Ovary (tissue), 9 donors: Measurements from ENCODE around the gene KRTAP9-2. TPM values are rescaled to one million over a fixed set of nuclear protein-coding genes. Genes with fewer than 3 reads are reported as not detected.
"Not testable (repeated sequence)": the region's sequence is repeated elsewhere in the genome, so short reads cannot be mapped to it uniquely, and the experiment has no call there.

Experiments
- DNase-seq, 5 donors: peaks; one replicate each; pipeline ENCODE4 v3.0.0-alpha.2; 2019 to 2020
- H3K27ac ChIP-seq, 2 donors: fragments of 200-600 bp; one replicate each; pipeline versions ENCODE4 v1.5.1 to v1.8.0; 2019 to 2022
- H3K27me3 ChIP-seq: fragments of 200-600 bp; one replicate; pipeline ENCODE4 v1.8.0; 2022
- H3K36me3 ChIP-seq: fragments of 200-600 bp; sonication (generic); one replicate; pipeline ENCODE4 v1.5.1; 2019
- H3K4me1 ChIP-seq: one replicate; pipeline ENCODE4 v1.8.1; 2013; ENCODE audit warnings: mild to moderate bottlenecking, moderate library complexity; ENCODE audit not compliant: insufficient read depth
- H3K4me3 ChIP-seq: fragments of 200-600 bp; sonication (generic); one replicate; pipeline ENCODE4 v1.5.1; 2017
- H3K9me3 ChIP-seq, 2 donors: fragments of 200-600 bp in 1 of 2; sonication (generic) in 1 of 2; one replicate each; pipeline versions ENCODE4 v1.5.1 to v1.8.1; 2013 to 2019; ENCODE audit warnings: mild to moderate bottlenecking in 1 of 2, moderate library complexity in 1 of 2
- EP300 ChIP-seq: sonication (generic); formaldehyde crosslinking; IDR thresholded peaks from one replicate; pipeline ENCODE4 v1.6.1; 2017; ENCODE audit warnings: antibody characterized with exemption
- POLR2A ChIP-seq: fragments of 450-650 bp; IDR thresholded peaks from one replicate; pipeline ENCODE4 v1.6.1; 2017; ENCODE audit warnings: antibody characterized with exemption, mild to moderate bottlenecking, moderate library complexity
- WGBS, 3 donors: extraction: QIAGEN DNeasy Blood & Tissue Kit in 1 of 3; methylation state at CpG; one replicate each; pipeline versions ENCODE4 v1.1.5 to v1.1.7; 2013 to 2017; 5-methylcytosine and 5-hydroxymethylcytosine counted together
- intact Hi-C, 4 donors: fragments of 100-400 bp; cut with DNase I; formaldehyde crosslinking; loops; one replicate each; pipeline versions ENCODE4 v1.11.0 to v1.15.1; 2022 to 2023
- polyA plus RNA-seq, 2 donors: library from polyadenylated mRNA; stranded (reverse); fragments of 200-250 nt in 1 of 2; fragments of 350-450 nt in 1 of 2; fragmentation: Illumina TruSeq in 1 of 2; extraction: RNeasy Lipid Tissue Mini Kit (QIAGEN cat#74804) in 1 of 2; gene quantifications; one replicate each; pipeline ENCODE4 v1.2.3, GENCODE V29; 2013 to 2014
- total RNA-seq, 7 donors: library from RNA; depleted of rRNA in 2 of 7; stranded (reverse); fragments of >200 nt in 2 of 7; fragmentation: NEBNext Ultra II Directional in 3 of 7; extraction: Animal tissue kit (Norgen Biotek cat#: 25700) in 3 of 7; gene quantifications; one replicate each; pipeline versions ENCODE4 v1.1.0 to v1.2.4, GENCODE V29; 2016 to 2023
- TF ChIP-seq, protein P1 (sequence below), 3 donors: fragments of 450-650 bp in 2 of 3; fragments of 200-600 bp in 1 of 3; IDR thresholded peaks; one replicate each; pipeline versions ENCODE4 v1.5.1 to v1.8.0; 2016 to 2022; ENCODE audit warnings: antibody characterized with exemption in 3 of 3, mild to moderate bottlenecking in 1 of 3
- donor health status: DM: no; HTN: no; CAD: no; lungs with moderate emphysema.
- donor health status: DM: no; HTN: no; CAD: no.
- donor health status: Bipolar disorder and iron deficiency.
- donor health status: DM: yes; HTN: yes; CAD: no.
- donor health status: DM: no; HTN: no; CAD: no.
- donor health status: DM: yes; HTN: yes; CAD: no.

KRTAP9-2 gene
- total and polyA plus RNA-seq, 9 donors, result not detected

- TF ChIP-seq POLR2A (no peak), EP300 (no peak)
- TF ChIP-seq, protein P1, sequence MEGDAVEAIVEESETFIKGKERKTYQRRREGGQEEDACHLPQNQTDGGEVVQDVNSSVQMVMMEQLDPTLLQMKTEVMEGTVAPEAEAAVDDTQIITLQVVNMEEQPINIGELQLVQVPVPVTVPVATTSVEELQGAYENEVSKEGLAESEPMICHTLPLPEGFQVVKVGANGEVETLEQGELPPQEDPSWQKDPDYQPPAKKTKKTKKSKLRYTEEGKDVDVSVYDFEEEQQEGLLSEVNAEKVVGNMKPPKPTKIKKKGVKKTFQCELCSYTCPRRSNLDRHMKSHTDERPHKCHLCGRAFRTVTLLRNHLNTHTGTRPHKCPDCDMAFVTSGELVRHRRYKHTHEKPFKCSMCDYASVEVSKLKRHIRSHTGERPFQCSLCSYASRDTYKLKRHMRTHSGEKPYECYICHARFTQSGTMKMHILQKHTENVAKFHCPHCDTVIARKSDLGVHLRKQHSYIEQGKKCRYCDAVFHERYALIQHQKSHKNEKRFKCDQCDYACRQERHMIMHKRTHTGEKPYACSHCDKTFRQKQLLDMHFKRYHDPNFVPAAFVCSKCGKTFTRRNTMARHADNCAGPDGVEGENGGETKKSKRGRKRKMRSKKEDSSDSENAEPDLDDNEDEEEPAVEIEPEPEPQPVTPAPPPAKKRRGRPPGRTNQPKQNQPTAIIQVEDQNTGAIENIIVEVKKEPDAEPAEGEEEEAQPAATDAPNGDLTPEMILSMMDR (IDR thresholded peaks at IDR 0.05), result no peak
- no peak for DNase-seq
- Histone ChIP-seq H3K4me1 (no peaks in the 10 kb centered on the region), H3K36me3 (no peaks in the 10 kb centered on the region), H3K4me3 (no peak overlapping the region), H3K9me3 (no peaks in the 10 kb centered on the region), H3K27me3 (no peaks in the 10 kb centered on the region), H3K27ac (no peak overlapping the region)
- intact Hi-C loops, result no loop called here
Observed at GRCh38 chr17:41230094-41230493, 3.6 kb downstream of the KRTAP9-2 start.

- intact Hi-C loops, result no loop called here
- 88 to 89% (median 89%) methylated on average over 6 of the region's 6 CpGs for WGBS, 3 donors
- DNase-seq, result no peak
- Histone ChIP-seq H3K36me3 (no peaks in the 10 kb centered on the region), H3K27ac (no peak overlapping the region), H3K4me1 (no peaks in the 10 kb centered on the region), H3K9me3 (no peaks in the 10 kb centered on the region), H3K4me3 (no peak overlapping the region), H3K27me3 (no peaks in the 10 kb centered on the region)
- TF ChIP-seq POLR2A (no peak), EP300 (no peak)
- TF ChIP-seq, protein P1 (IDR thresholded peaks at IDR 0.05), result no peak
Observed at GRCh38 chr17:41231731-41232130, 5.3 kb downstream of the KRTAP9-2 start.

- H3K36me3 ChIP-seq, H3K27me3 ChIP-seq, H3K27ac ChIP-seq, DNase-seq, H3K9me3 ChIP-seq, H3K4me3 ChIP-seq, intact Hi-C loops, H3K4me1 ChIP-seq: not testable (repeated sequence)
- 82 to 100% (median 88%) methylated on average over 1 of the region's 1 CpG for WGBS, 3 donors
Observed at GRCh38 chr17:41232399-41233105, 6.1 kb downstream of the KRTAP9-2 start, which contains the start of gene KRTAP9-3. KRTAP9-3 (plus strand) TSS chr17:41232449; CDS start chr17:41232502, 53 bp downstream.

DNA sequence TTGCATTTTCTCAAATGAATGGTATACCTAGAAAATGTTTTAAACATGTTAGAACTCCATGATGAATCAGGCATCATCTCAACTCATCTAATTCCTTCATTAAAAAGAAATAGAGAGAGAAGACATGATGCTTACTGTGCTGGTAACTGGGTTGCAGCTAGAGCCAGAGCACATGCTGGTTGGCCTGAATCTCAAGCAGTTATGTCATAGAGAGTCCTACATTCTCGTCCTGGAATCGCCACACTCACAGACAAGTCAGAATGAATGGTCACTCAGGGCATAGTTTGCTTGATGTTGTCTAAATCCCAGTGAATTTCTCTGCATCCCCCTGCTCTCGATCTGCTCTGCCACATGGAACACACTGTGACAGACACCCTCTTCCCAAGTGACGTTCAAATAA lies 10.7 kb downstream of the KRTAP9-2 start:
- H3K4me3 ChIP-seq, H3K9me3 ChIP-seq, H3K4me1 ChIP-seq, H3K36me3 ChIP-seq, H3K27ac ChIP-seq, H3K27me3 ChIP-seq, intact Hi-C loops, DNase-seq: not testable (repeated sequence)
- 72 to 78% (median 77%) methylated on average over 4 of the region's 4 CpGs for WGBS, 3 donors

DNA sequence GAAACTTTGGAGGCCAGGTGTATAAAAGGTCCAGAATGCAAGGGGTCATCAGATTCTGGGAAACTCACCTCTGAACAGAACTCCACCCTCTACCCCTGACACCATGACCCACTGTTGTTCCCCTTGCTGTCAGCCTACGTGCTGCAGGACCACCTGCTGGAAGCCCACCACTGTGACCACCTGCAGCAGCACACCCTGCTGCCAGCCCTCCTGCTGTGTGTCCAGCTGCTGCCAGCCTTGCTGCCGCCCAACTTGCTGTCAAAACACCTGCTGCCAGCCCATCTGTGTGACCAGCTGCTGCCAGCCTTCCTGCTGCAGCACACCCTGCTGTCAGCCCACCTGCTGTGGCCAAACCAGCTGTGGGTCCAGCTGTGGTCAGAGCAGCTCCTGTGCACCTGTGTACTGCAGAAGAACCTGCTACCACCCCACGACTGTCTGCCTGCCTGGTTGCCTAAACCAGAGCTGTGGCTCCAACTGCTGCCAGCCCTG lies 11.5 kb downstream of the KRTAP9-2 start, which contains the start of gene KRTAP9-8:
Gene KRTAP9-8, plus strand, starts transcription at position 51 of the 489 bp plus-strand sequence. Its CDS starts 53 bp downstream, at position 104.
- H3K36me3 ChIP-seq, H3K9me3 ChIP-seq, H3K4me3 ChIP-seq, H3K27me3 ChIP-seq, intact Hi-C loops, DNase-seq, H3K27ac ChIP-seq, H3K4me1 ChIP-seq: not testable (repeated sequence)
- 31 to 55% (median 40%) methylated on average over 3 of the region's 3 CpGs for WGBS, 3 donors

- WGBS, 3 donors, result 54 to 67% (median 61%) methylated on average over 2 of the region's 2 CpGs
- DNase-seq, intact Hi-C loops, H3K27ac ChIP-seq, H3K9me3 ChIP-seq, H3K27me3 ChIP-seq, H3K4me1 ChIP-seq, H3K36me3 ChIP-seq, H3K4me3 ChIP-seq: not testable (repeated sequence)
Observed at GRCh38 chr17:41246995-41247787, 20.7 kb downstream of the KRTAP9-2 start.

DNA sequence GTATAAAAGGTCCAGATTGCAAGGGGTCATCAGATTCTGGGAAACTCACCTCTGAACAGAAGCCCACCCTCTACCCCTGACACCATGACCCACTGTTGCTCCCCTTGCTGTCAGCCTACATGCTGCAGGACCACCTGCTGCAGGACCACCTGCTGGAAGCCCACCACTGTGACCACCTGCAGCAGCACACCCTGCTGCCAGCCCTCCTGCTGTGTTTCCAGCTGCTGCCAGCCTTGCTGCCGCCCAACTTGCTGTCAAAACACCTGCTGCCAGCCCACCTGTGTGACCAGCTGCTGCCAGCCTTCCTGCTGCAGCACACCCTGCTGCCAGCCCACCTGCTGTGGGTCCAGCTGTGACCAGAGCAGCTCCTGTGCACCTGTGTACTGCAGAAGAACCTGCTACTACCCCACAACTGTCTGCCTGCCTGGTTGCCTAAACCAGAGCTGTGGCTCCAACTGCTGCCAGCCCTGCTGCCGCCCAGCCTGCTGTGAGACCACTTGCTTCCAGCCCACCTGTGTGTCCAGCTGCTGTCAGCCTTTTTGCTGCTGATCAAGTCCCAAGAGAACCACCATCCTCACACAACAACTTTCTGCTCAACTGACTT lies 23.3 kb downstream of the KRTAP9-2 start, which contains the start of gene KRTAP9-4:
Gene KRTAP9-4, plus strand, starts transcription at position 51 of the 604 bp plus-strand sequence. Its CDS starts 34 bp downstream, at position 85.
- DNase-seq, H3K36me3 ChIP-seq, H3K4me3 ChIP-seq, H3K27ac ChIP-seq, H3K4me1 ChIP-seq, intact Hi-C loops, H3K27me3 ChIP-seq, H3K9me3 ChIP-seq: not testable (repeated sequence)
- WGBS, 3 donors, result 70 to 78% (median 76%) methylated on average over 2 of the region's 2 CpGs
